ENCODE data around the gene PALLD.

The PALLD gene

GRCh38 chr4:168739886-168740285 is 243.0 kb downstream of the PALLD start:
- no peak for DNase-seq

DNA sequence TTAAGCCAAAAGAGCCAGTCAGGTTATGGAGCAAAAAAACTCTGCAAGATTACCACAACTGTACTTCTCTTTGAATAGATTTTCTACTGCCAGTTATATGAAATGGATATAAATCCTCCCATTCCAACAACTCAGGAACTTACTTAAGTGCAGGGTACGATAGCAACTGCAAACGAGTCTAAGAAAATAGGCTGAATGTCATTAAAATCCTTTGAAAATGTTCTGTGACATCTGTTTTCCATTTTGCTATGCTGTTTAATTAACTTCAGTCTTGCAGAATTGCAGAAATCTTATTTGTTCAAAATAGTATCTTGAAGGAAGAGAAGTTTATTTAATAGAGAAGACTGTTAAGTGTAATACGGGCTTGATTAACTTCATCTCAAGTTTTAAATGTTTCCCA is 243.8 kb downstream of the PALLD start:
- no peak for DNase-seq

DNA sequence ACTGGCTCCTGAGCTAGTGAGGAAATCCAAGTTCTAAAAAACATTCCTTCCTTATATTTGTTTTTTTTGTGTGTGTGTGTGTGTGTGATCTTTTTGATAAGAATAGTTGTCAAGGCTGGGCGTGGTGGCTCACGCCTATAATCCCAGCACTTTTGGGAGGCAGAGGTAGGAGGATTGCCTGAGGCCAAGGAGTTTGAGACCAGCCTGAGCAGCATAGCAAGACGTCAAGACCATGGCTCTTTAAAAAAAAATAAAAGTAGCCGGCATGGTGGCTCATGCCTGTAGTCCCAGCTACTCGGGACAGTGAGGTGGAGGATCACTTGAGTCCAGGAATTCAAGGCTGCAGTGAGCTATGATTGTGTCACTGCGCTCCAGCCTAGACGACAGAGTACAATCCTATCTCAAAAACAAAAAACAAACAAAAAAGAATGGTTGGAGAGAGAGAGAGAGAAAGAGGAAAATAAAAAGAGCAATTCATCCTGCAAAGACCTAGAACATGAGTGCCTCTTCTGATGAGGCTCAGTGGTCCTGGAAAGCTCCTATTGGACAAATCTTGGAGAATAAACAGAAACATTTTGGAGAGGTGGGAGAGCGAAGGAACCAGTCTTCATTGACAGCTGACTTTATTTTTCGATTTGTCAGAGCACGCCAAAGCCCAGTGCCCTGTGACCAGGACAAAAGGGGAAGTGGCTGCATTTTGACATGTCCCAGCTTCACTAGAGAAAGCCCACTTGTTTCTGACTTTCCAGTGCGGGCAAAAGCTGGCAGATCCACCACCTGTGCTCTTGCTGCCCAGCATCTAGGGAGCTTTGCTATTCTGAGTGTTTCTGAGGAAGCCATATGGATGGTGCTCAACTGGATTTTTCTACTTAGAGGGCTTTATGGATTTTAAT is 244.7 kb downstream of the PALLD start:
- DNase-seq = no peak

DNA sequence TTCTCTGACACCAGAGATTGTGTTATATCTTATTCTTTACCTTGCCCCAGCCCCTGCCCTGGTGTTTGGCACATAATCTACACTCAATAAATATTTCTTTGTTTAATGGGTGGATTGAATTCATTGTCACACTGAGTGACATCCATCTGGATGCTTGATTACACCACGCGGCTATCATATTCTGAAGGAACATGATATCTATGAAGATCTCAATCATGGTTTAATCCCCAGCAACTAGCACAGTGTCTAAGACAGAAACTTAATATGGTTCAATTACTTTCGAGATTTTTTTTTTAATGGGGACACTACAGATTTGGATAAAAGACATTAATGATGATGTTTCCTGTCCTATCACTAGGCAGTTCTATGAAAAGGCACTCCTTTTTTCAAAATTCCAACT is 246.3 kb downstream of the PALLD start:
- DNase-seq = no peak

DNA sequence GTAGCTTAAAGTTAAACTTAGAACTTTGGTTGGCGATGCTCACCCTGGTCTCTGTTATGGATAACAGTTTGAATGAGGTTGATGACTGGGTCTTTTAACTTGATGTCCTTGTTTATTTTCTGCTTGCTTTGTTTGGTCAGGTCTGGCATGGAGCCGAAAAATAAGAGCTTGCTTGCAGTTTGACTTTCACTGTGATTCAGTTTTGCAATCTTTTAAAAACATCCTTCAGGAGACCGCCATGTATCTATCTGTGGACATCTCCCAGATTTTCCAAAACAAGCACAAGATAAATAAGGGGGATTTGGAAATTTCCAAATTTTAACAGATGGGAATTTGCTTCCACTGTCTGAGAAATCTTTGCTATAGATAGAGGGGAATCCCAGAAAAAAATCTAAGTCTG is 246.7 kb downstream of the PALLD start:
- DNase-seq = no peak

GRCh38 chr4:168744021-168744420 is 247.2 kb downstream of the PALLD start:
- DNase-seq = no peak

DNA sequence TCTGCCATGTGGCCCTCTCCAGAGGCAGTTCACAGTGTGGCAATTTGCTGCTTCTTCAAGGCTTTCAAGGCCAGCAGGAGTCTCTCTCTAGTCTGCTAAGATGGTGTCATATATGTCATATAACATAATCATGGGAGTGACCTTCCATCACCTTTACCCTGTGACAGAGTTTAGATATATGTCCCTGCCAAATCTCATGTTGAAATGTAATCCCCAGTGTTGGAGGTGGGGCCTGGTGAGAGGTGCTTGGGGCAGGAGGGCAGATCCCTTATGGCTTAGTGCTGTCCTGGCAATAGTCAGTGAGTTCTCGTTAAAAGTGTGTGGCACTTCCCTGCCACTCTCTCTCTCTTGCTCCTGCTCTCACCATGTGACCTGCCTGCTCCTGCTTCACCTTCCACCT is 252.0 kb downstream of the PALLD start:
- no peak for DNase-seq

DNA sequence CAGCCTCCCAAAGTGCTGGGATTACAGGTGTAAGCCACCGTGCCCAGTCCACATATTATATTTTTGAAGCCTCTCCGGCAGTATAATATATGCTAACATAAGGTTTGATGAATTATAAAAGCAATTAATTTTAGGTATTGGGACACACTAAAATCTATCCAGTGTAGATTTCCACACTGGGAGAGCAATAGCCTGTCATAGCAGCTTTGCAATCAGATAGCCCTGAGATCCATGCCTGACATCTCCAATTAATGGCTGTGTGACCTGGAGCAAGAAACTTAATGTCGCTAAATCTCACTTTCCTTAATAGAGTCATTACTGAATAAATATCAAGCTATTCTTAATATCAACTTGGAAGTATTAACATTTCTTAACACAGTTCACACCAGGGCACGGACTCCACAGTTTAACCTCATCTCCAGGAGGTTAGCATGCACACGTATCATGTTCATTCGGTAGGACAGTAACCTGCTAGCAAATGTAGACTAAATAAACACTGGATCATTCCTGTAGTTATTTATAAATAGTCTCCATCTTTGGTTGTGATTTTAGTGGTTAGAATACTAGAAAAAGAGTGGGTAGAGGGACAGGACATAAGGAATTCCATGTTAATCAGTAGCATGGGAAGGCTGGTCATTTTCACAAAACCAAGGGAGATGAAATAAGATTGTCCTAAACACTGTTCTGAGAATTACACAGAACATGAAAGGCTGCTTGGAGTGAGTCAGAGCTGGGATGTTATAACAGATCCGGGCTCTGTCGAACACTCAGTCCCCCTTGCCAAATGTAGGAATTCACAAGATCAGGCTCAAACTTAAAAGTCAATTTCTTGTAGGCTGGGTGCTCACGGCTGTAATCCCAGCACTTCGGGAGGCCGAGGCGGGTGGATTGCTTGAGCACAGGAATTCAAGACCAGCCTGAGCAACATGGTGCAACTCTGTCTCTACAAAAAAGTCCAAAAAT is 254.7 kb downstream of the PALLD start:
- no peak for DNase-seq

- DNase-seq = no peak
Measured at GRCh38 chr4:168755598-168756477, 259.0 kb downstream of the PALLD start.

DNA sequence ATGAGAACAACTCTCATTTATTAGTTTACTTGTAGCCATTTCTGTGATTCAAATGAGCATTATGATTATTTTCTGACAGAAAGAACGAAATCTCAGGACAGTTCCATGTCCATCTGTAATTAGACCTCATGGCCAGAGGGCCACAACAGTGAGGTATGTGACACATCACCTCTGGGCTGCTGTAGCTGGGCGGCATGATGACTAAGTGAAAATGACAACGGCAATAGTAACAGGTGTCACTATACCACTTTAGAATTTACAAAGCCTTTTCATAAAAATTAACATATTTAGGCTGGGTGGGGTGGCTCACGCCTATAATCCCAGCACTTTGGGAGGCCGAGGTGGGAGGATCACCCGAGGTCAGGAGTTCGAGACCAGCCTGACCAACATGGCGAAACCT is 260.6 kb downstream of the PALLD start:
- no peak for DNase-seq

GRCh38 chr4:168758351-168758876 is 261.6 kb downstream of the PALLD start:
- no peak for DNase-seq

DNA sequence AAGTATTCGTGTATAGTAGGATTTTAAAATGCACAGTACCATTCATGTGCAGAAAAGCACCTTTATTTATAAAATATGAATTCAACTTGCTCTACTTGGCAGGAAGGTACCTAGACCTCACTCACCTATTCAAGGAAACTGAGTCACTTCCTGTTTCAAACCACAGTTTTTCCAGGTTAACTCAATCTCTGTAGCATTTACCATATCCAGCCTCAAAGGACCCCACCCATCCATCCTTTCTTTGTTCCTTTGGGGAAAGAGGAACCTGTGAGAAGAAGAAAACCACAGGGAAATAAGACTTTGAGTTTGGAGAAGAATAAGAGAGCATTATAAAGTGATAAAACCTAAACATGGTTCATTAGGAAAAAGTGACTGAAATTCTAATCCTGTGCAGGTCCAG is 262.5 kb downstream of the PALLD start:
- DNase-seq = peak; percentile 10

GRCh38 chr4:168759959-168760527 is 263.2 kb downstream of the PALLD start:
- DNase-seq = no peak

DNA sequence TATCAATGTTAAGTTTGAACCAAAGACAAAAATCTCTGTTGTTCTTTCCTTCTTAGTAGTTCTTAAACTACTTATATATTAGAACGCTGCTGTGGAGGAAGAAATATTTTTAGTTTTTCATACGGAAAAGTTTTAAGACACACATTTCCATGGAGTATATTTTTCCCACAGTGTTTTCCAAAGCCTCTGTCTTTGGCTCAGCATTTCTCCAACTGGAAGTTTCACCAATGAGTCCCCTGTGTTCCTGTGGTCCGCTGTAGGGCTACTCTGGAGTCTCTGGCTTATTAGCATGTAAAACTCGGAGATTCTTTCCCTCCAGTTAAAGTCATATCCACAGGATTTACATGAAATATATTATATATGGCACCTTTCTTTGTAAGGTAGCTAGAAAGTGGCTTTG is 264.2 kb downstream of the PALLD start:
- DNase-seq = no peak

- no peak for DNase-seq
Measured at GRCh38 chr4:168765322-168765721, 268.5 kb downstream of the PALLD start.

GRCh38 chr4:168765726-168766125 is 268.9 kb downstream of the PALLD start:
- no peak for DNase-seq

- no peak for DNase-seq
Measured at GRCh38 chr4:168766604-168767316, 269.9 kb downstream of the PALLD start.

DNA sequence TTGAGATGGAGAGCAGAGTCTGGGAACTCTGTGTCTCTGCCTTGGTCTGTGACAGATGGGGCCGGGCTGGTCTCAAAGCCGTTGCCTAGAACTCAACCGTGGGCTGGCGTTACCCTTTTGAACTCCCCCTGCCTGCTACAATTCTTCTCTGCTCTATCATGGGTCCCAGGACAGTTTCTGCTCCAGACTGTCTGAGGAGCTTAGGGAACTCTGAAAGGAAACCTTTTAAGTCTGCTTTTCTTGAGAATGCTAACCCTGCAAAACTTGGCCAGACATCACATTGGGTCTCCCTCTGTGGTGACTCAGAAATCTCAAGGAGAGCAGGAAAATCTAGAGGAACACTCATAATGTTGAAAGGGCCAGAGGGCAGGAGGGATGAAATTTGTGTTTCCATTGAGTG is 272.6 kb downstream of the PALLD start:
- no peak for DNase-seq

DNA sequence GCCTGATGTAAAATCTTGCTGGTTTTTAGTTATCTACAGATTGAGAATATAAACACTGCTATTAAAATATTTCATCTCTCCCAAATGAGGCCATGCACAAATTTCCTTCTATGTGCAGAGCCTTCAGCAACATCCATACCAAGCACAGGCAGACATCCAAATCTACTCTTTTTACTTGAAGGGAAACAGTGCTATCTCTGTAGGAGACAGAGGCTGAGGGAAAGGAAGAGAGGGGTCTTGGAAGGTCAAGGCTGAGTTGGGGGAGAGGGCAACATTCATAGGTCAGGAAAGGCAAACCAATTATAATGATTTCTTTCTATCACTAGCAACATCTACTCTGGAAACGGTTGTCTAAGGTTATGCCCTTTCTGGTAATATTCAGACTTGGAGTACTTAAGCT is 273.0 kb downstream of the PALLD start:
- DNase-seq = no peak

DNA sequence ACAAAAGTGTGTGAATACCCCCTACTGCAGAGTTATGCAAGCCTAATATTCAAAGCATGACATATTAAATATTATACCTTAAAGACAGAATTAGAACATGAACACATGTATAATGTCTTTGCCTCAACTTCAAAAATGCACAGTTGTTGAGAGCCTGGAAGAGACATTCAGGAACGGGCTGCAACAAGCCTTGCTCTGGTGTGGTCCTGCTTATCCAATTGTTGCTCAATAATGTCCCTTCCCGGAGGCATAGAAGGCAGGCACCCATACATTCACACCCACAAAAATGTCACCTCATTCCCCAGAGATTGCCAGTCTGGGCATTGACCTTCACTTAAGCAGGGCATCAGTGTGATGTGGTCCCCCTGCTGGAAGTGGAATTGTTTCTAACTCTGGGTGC is 274.4 kb downstream of the PALLD start:
- no peak for DNase-seq

DNA sequence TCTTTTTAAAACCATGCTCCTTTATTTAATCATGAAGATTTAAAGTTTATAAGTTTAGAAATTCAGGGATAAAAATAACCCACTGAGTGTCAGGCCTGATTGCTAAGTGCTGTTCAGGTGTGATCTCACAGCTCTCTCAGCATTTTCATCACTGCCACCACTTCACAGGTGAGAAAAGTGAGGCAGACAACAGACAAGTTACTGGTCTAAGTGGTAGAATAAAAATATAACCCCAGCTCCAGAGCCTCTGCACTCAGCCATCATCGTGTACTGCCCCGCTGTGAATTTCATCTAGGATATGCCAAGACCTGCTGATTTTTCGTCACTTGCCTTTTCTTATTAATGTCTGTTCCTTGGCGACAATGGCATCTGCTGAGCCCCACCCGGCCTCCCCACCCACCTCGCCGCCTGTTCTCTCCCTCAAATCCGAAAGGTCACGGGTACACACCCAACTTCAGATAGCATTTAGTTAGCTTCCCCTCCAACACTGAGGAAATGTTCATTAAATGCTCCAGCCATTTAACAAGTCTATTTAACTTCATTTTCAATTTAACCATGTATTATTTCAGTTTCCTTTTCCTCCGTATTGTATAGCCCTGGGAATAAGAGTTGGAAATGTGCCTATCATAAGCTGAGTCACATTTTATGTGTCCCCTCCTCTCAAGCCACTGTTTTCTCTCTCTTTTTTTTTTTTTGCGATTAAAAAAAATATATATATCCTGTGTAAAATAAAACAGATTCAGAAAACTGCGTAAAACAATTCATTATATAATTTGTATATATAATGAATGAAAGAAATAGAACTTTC is 276.7 kb downstream of the PALLD start:
- DNase-seq = no peak
